Liver (tissue), 3 donors: ENCODE data around the gene CRYGD.

Source experiments
- TAF1 ChIP-seq: conservative IDR thresholded peaks from 2 replicates; pipeline ENCODE4 v1.6.1; 2016; ENCODE audit warnings: antibody characterized with exemption, mild to moderate bottlenecking
- YY1 ChIP-seq: IDR thresholded peaks from 2 replicates; pipeline ENCODE4 v1.6.1; 2016; ENCODE audit warnings: antibody characterized with exemption, mild to moderate bottlenecking
- TF ChIP-seq, protein P1 (sequence below): fragments of 150-350 bp; IDR thresholded peaks from 2 replicates; pipeline ENCODE4 v1.5.1; 2017; ENCODE audit warnings: improper control_type of control experiment, low read depth, low read length; ENCODE audit not compliant: missing input control
- TF ChIP-seq, protein P2 (sequence below): IDR thresholded peaks from 2 replicates; pipeline ENCODE4 v1.6.1; 2016; ENCODE audit warnings: antibody characterized with exemption
- TF ChIP-seq, protein P3 (sequence below): IDR thresholded peaks from 2 replicates; pipeline ENCODE4 v1.6.1; 2016; ENCODE audit warnings: antibody characterized with exemption
- donor health status: healthy.
- donor health status: healthy.

DNA sequence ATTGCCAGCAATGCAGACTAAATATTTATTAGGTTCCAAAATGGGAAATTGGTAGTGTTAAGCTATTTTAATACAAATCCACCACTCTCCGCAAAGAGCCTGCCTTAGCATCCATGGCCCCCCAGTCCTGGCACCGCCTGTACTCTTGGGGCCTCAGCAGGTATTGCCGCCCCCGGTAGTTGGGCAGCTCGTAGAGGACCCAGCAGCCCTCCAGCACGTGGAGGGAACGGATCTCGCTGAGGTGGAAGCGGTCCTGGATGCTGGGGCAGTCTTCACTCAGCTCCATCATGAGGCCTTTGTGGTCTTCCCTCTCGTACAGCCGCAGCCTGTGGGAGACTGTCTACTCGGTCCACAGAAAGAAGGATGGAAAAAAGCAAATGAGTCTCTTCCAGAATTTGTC, 3.8 kb upstream of the CRYGD start:
- TF ChIP-seq, protein P1, sequence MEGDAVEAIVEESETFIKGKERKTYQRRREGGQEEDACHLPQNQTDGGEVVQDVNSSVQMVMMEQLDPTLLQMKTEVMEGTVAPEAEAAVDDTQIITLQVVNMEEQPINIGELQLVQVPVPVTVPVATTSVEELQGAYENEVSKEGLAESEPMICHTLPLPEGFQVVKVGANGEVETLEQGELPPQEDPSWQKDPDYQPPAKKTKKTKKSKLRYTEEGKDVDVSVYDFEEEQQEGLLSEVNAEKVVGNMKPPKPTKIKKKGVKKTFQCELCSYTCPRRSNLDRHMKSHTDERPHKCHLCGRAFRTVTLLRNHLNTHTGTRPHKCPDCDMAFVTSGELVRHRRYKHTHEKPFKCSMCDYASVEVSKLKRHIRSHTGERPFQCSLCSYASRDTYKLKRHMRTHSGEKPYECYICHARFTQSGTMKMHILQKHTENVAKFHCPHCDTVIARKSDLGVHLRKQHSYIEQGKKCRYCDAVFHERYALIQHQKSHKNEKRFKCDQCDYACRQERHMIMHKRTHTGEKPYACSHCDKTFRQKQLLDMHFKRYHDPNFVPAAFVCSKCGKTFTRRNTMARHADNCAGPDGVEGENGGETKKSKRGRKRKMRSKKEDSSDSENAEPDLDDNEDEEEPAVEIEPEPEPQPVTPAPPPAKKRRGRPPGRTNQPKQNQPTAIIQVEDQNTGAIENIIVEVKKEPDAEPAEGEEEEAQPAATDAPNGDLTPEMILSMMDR = no peak
- TF ChIP-seq YY1 = no peak
- TF ChIP-seq, protein P2, sequence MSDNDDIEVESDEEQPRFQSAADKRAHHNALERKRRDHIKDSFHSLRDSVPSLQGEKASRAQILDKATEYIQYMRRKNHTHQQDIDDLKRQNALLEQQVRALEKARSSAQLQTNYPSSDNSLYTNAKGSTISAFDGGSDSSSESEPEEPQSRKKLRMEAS = no peak
- TF ChIP-seq, protein P3, sequence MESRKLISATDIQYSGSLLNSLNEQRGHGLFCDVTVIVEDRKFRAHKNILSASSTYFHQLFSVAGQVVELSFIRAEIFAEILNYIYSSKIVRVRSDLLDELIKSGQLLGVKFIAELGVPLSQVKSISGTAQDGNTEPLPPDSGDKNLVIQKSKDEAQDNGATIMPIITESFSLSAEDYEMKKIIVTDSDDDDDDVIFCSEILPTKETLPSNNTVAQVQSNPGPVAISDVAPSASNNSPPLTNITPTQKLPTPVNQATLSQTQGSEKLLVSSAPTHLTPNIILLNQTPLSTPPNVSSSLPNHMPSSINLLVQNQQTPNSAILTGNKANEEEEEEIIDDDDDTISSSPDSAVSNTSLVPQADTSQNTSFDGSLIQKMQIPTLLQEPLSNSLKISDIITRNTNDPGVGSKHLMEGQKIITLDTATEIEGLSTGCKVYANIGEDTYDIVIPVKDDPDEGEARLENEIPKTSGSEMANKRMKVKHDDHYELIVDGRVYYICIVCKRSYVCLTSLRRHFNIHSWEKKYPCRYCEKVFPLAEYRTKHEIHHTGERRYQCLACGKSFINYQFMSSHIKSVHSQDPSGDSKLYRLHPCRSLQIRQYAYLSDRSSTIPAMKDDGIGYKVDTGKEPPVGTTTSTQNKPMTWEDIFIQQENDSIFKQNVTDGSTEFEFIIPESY = no peak
- TF ChIP-seq TAF1 = no peak
